ES-I3 (cell line): ENCODE results near the gene WDR31.
"Not testable (repeated sequence)": the region's sequence is repeated elsewhere in the genome, so short reads cannot be mapped to it uniquely, and the experiment has no call there.

Experiments
- H3K36me3 ChIP-seq: 2 replicates; pipeline ENCODE4 v1.6.1; 2013; ENCODE audit warnings: mild to moderate bottlenecking, low read length, control low read depth, moderate library complexity; ENCODE audit not compliant: insufficient read depth
- H3K4me1 ChIP-seq: 2 replicates; pipeline ENCODE4 v1.6.1; 2013; ENCODE audit warnings: mild to moderate bottlenecking, control low read depth, low read length; ENCODE audit not compliant: insufficient read depth
- H3K9ac ChIP-seq: 2 replicates; pipeline ENCODE4 v1.6.1; 2013; ENCODE audit warnings: low read depth, mild to moderate bottlenecking, low read length, moderate library complexity
- H3K9me3 ChIP-seq: 2 replicates; pipeline ENCODE4 v1.6.1; 2013; ENCODE audit warnings: mild to moderate bottlenecking, low read length, moderate library complexity; ENCODE audit not compliant: control insufficient read depth, insufficient read depth

Gene WDR31

DNA sequence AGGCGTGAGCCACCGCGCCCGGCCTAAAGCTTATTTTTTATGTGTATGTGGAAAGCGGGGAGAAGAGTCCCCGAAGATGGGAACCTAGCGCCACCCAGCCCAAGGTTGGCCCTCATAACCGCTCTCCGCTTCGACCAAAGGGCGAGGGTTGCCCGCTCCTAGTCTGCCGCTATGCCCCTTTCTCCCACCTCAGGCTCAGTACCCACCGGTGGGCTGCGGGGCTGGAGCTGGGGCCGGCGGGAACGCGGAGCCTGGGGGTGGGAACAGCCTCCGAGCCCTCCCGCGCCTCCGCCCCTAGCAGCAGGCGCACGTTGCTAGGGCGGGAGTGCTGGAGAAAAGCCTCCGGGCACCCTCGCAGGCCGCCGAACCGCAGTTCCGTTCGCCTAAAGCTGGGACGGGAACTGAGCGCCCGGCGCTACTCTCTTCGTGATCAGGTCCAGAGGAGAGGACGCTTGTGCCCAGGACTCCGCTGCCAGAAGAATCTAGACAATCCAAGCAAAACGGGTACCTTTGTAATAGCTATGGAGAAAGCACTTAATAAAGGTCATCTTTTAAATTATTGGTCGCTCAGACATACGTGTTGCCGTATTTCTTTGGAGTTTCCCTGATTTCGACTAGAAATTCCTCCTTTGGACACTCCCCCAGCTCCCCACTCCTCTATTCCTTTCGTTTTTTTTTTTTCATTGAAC, at the start of gene WDR31:
Gene WDR31, minus strand, starts transcription at position 265 of the 689 bp plus-strand sequence. CDS start 8,253 bp downstream, outside the sequence.
- Histone ChIP-seq H3K36me3 (no peaks in the 10 kb centered on the region), H3K9me3 (no peaks in the 10 kb centered on the region), H3K9ac (peak within 1 kb of the TSS; percentile 93)

DNA sequence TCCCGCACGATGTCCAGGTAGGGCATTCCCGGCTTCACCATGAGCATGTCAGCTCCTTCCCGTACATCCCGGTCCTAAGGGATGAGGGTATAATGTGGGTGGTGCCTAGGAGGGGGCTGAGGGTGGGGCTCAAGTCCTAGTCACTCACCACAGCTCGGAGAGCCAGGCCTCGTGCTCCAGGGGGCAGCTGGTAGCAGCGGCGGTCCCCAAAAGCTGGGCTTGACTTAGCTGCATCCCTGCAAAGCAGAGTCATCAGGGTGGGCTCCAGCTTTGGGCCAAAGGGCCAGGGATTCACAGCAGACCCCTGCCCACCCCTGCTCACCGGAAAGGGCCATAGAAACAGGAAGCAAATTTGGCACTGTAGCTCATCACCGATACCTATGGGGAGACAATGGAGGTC, 49.4 kb upstream of the WDR31 start:
- no peaks in the 10 kb centered on the region for H3K4me1 ChIP-seq
- H3K9ac ChIP-seq, result no peak overlapping the region
- H3K36me3 ChIP-seq, result no peaks in the 10 kb centered on the region; the same call in 1 of the 2 replicates
- H3K9me3 ChIP-seq, result no peaks in the 10 kb centered on the region

More for the DNA sequence above, at the start of gene WDR31:
- no peaks in the 10 kb centered on the region for H3K4me1 ChIP-seq

- Histone ChIP-seq H3K36me3 (no peaks in the 10 kb centered on the region; the same call in 1 of the 2 replicates), H3K9me3 (no peaks in the 10 kb centered on the region), H3K4me1 (no peaks in the 10 kb centered on the region), H3K9ac (no peak overlapping the region)
These were observed 48.8 kb upstream of the WDR31 start for GRCh38 chr9:113388833-113389232.

DNA sequence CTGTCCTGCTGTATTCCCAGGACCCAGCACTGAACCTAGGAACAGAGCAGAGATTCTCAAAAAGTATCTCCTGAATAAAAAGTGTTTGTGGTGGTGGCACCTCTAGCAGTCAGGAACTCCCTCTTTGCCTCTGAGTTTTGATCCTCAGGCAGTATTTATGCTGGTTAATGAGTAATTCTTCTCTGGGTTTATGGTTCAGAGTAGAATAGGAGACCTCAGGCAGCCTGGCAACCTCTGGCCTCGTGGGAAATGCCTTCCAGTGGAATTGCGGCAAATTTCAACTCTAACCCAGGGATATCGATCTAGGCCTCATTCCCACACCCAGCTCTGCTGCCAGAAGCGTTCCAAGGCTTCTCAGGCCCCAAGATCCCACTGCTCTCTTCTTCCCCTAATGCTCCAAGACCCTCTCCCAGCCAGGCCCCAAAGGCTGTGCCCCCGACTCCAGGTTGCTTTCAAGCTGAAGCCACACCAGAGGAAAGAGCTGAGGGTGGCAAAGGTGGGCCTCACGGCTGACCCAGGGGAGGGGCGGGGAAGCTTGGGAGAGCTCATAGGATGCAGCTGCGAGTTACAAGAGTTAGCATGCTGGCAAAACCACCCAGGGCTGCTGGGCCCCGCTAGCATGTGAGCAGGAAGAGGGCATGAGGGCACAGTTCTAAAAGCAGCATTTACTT, 47.6 kb upstream of the WDR31 start:
- Histone ChIP-seq H3K36me3 (no peaks in the 10 kb centered on the region; the same call in 1 of the 2 replicates), H3K9me3 (no peaks in the 10 kb centered on the region), H3K9ac (no peak overlapping the region), H3K4me1 (no peaks in the 10 kb centered on the region)

GRCh38 chr9:113386571-113387393, 46.7 kb upstream of the WDR31 start:
- Histone ChIP-seq H3K4me1 (no peaks in the 10 kb centered on the region), H3K36me3 (no peaks in the 10 kb centered on the region; the same call in 1 of the 2 replicates), H3K9me3 (no peaks in the 10 kb centered on the region), H3K9ac (no peak overlapping the region)

DNA sequence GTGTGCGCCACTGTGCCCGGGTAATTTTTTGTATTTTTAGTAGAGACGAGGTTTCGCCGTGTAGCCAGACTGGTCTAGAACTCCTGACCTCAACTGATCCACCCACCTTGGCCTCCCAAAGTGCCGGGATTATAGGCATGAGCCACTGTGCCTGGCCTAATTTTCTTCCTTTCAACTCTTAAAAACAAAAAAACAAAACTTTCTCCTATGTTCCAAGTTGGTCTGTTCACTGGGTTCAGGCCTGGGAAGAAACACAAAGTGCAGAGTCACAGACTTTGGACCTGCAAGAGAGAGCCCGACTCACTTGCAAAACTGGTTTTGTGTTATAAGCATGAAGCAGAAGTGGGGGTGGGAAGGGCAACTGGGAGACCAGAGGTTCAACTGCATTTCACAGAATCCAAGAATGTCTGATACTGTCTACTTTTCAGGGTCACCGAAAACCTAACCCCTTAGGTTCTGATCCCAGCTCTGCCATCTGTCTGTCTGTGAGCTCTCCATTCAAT, 41.9 kb upstream of the WDR31 start:
- Histone ChIP-seq H3K36me3 (no peaks in the 10 kb centered on the region), H3K9me3 (no peaks in the 10 kb centered on the region), H3K9ac (no peak overlapping the region), H3K4me1 (no peaks in the 10 kb centered on the region)

- H3K36me3 ChIP-seq, H3K4me1 ChIP-seq, H3K9ac ChIP-seq, H3K9me3 ChIP-seq: not testable (repeated sequence)
These were observed 41.4 kb upstream of the WDR31 start for GRCh38 chr9:113381441-113381840.

GRCh38 chr9:113380869-113381378, 40.8 kb upstream of the WDR31 start:
- H3K9me3 ChIP-seq, result no peaks in the 10 kb centered on the region
- no peak overlapping the region for H3K9ac ChIP-seq
- H3K4me1 ChIP-seq, result no peaks in the 10 kb centered on the region
- H3K36me3 ChIP-seq, result no peaks in the 10 kb centered on the region

GRCh38 chr9:113379829-113380210, 39.7 kb upstream of the WDR31 start:
- not testable (repeated sequence) for H3K9ac ChIP-seq, H3K36me3 ChIP-seq, H3K9me3 ChIP-seq, H3K4me1 ChIP-seq

DNA sequence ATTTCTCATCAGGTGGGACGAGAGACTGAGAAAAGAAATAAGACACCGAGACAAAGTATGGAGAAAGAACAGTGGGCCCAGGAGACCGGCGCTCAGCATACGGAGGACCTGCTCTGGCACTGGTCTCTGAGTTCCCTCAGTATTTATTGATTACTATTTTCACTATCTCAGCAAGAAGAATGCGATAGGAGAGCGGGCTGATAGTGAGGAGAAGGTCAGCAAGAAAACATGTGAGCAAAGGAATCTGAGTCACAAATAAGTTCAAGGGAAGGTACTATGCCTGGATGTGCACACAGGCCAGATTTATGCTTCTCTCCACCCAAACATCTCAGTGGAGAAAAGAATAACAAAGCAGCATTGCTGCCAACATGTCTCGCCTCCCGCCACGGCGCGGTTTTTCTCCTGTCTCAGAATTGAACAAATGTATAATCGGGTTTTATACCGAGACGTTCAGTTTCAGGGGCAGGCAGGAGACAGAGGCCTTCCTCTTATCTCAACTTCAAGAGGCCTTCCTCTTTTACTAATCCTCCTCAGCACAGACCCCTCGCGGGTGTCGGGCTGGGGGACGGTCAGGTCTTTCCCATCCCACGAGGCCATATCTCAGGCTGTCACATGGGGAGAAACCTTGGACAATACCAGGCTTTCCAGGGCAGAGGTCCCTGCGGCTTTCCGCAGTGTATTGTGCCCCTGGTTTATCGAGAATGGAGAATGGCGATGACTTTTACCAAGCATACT, 39.2 kb upstream of the WDR31 start:
- H3K36me3 ChIP-seq, H3K4me1 ChIP-seq, H3K9me3 ChIP-seq, H3K9ac ChIP-seq: not testable (repeated sequence)

DNA sequence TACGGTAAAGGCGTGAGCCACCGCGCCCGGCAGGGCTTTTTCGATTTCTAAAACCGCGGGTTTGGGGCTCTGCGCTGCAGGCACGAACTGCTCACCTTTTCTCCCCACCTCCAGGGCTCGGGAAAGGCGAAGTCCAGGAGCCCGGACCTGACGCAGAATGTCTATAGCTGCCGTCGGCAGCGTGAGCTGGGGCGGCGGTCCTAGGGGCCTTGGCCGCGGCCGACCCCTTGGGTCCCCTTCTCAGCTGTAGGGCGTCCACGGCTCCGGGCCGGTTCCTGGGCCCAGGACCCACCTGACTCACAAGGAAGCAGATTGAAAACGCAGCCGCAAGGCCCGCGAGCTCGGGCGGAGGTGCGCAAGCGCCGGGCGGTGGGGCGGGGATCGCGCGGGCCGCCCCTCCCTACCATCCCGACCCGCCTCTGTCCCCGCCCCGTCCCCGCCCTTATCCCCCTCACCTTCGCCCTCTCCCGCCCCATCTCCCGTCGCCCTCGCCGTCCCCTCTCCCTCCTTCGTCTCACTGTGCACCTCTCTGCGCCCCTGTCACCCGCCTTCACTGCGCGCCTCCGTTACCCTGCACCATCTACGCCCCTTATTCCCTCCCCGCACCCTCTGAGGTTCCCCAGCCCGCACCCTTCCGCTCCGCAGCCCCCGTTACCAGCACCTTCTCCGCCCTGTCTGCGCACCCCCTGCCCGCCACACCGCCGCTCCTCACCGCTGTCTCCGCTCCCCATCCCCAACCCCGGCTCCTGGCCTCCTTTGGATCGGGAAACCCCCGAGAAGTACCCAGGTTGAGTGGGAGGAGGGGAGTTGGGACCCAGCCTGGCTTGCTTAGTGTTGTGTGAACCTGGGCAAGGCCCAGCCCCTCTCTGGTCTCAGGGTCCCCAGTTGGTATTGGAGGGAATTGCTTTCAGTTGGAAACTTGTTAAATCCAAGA, 36.8 kb upstream of the WDR31 start, which contains the start of gene HDHD3:
Gene HDHD3, minus strand, starts transcription at position 353 of the 934 bp plus-strand sequence. CDS start 2,632 bp downstream, outside the sequence.
- H3K36me3 ChIP-seq, result peaks cover 2% of the 10 kb centered on the region; the same call in 1 of the 2 replicates
- peak within 1 kb of the TSS; percentile 100 for H3K9ac ChIP-seq
- H3K4me1 ChIP-seq, result no peaks in the 10 kb centered on the region; the same call in 1 of the 2 replicates
- no peaks in the 10 kb centered on the region for H3K9me3 ChIP-seq

DNA sequence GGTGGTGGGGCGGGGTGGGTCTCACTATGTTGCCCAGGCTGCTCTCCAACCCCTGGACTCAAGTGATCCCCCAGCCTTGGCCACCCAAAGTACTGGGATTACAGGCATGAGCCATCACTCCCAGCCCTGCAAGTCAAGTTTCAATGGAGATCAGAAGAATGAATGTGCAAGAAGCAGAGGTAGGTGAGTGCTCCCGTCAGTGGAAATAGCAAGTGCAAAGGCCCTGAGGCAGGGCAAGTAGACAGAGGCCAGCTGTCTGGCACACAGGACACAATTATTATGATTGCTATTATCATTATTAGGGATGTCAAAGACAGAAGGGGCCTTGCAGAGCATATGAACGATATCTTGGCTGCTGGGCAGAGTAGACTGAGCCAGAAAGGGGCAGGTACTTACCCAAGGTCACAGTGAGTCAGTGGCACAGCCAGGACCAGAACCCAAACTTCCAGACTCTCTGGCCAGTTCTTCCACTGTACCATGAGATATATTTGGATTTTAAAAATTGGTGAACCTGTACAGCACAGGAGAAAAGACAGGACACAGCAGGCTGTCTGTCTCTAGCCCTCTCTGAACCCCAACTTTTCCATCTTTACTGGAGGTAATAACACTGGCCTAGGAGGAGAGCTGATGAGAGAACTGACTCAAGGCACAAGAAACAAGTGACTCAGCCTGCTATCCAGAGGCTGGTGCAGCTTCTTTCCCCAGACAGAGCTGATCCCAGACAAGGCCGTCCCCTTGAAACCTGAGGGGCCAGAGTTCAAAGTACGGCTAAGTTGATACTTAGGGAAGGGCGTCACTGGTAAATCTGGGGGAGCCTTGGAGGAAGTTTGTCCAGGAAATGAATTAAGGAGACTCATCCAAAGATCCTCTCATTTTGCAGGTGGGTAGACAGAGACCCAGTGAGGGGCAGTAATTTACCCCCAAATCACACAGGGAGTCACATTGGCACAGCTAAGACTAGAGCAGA, 35.3 kb upstream of the WDR31 start:
- Histone ChIP-seq H3K9ac (peak overlapping the region; percentile 100; the same call in 1 of the 2 replicates), H3K36me3 (peaks cover 2% of the 10 kb centered on the region; the same call in 1 of the 2 replicates), H3K4me1 (peaks cover 4% of the 10 kb centered on the region; the same call in 1 of the 2 replicates), H3K9me3 (no peaks in the 10 kb centered on the region)
